HG03378 (cell line): ENCODE results near the gene ALDH6A1.
"Not testable (repeated sequence)": the region's sequence is repeated elsewhere in the genome, so short reads cannot be mapped to it uniquely, and the experiment has no call there.

Source experiments
- ATAC-seq: cut with Tn5 transposase; IDR thresholded peaks from one replicate; pipeline ENCODE4 v1.9.1; 2021; ENCODE audit warnings: mild to moderate bottlenecking, moderate library complexity; ENCODE audit not compliant: unreplicated experiment

ALDH6A1 gene

GRCh38 chr14:74084277-74085046 lies at the start of gene ALDH6A1, which contains the start of gene LIN52:
ALDH6A1 (minus strand) TSS chr14:74084453; CDS start chr14:74084394, 59 bp downstream.
LIN52 (plus strand) TSS chr14:74084956; CDS start chr14:74084975, 19 bp downstream.
- ATAC-seq, result peak; percentile 84

- ATAC-seq, result no peak
Observed at GRCh38 chr14:74127634-74128033, 43.4 kb upstream of the ALDH6A1 start.

GRCh38 chr14:74126315-74127013 lies 42.2 kb upstream of the ALDH6A1 start:
- ATAC-seq, result no peak

GRCh38 chr14:74125487-74125886 lies 41.2 kb upstream of the ALDH6A1 start:
- ATAC-seq, result not testable (repeated sequence)

- not testable (repeated sequence) for ATAC-seq
Observed at GRCh38 chr14:74111395-74112216, 27.4 kb upstream of the ALDH6A1 start.

GRCh38 chr14:74109369-74109768 lies 25.1 kb upstream of the ALDH6A1 start:
- no peak for ATAC-seq

GRCh38 chr14:74105381-74105780 lies 21.1 kb upstream of the ALDH6A1 start:
- ATAC-seq, result no peak

- no peak for ATAC-seq
Observed at GRCh38 chr14:74089251-74090020, 5.2 kb upstream of the ALDH6A1 start.

- peak; percentile 28 for ATAC-seq
Observed at GRCh38 chr14:74085828-74086227, 1.6 kb upstream of the ALDH6A1 start.

- ATAC-seq, result no peak
Observed at GRCh38 chr14:74085047-74085637, 889 bp upstream of the ALDH6A1 start.

GRCh38 chr14:74083784-74084276 lies 423 bp downstream of the ALDH6A1 start:
- ATAC-seq, result peak; percentile 8

GRCh38 chr14:74083161-74083560 lies 1.1 kb downstream of the ALDH6A1 start:
- no peak for ATAC-seq

GRCh38 chr14:74081491-74081890 lies 2.8 kb downstream of the ALDH6A1 start:
- ATAC-seq, result no peak

- no peak for ATAC-seq
Observed at GRCh38 chr14:74080820-74081460, 3.3 kb downstream of the ALDH6A1 start.

GRCh38 chr14:74077401-74077800 lies 6.9 kb downstream of the ALDH6A1 start:
- no peak for ATAC-seq

GRCh38 chr14:74065746-74066575 lies 18.3 kb downstream of the ALDH6A1 start:
- no peak for ATAC-seq

GRCh38 chr14:74064883-74065282 lies 19.4 kb downstream of the ALDH6A1 start:
- ATAC-seq, result no peak

- ATAC-seq, result no peak
Observed at GRCh38 chr14:74064426-74064825, 19.8 kb downstream of the ALDH6A1 start.

GRCh38 chr14:74062809-74063150 lies 21.5 kb downstream of the ALDH6A1 start:
- no peak for ATAC-seq
